Stimulated activated CD4-positive, alpha-beta T cell treated with anti-CD3 and anti-CD28 coated beads, TNF-alpha, amount 100 ng/mL, for 4 hours (primary cell): ENCODE results near the gene SLC35E3.

ENCODE experiments used
- DNase-seq, 3 experiments: peaks; one replicate each; pipeline ENCODE4 v3.0.0-alpha.2; 2020; ENCODE audit warnings: low read depth in 3 of 3

SLC35E3 gene

DNA sequence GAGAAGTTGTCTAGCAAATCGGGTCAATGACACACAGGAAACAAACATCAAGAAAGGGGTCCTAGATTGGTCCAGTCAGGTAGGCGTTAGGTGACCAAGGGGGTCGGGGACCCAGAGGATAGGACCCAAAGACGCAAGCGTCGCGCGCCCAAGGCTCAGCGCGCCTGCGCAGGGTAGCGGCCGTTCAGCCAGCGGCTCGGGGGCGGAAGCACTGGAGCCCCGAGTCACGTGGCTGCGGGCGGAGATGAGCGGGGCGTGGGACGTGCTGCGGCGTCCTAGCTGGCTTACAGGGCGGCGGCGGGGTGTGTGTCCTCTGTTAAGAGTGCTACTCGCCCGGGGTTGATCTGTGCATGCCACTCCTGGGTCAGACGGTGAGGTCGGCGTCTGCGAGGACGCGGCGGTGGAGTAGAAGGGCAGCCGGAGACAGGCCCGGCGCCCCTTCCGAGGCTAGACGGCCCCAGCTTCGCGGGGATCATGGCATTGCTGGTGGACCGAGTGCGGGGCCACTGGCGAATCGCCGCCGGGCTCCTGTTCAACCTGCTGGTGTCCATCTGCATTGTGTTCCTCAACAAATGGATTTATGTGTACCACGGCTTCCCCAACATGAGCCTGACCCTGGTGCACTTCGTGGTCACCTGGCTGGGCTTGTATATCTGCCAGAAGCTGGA, at the start of gene SLC35E3:
TSS of gene SLC35E3 (plus strand) at position 273 of the 668 bp plus-strand sequence. CDS start at position 475, 202 bp downstream.
- peak; percentile 79 to 81 (median 81) for DNase-seq

DNA sequence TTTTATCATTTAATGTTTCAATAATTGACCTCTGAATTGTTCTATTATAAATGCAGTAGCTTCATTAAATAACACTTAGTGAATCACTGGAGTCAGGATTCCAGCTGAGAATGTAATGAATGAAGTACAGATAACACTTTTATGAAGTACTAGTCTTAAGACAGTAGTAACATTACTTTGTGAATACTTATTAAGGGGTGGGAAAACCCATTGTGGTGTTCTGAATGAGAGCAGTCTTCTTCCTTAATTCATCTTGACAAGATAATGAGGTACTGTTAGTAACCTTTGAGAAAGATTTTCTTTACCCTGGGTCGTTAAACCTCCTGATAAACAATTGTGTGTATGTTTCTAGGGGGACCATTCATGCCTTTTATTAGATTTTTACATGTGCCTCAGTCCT, 46.5 kb upstream of the SLC35E3 start:
- no peak for DNase-seq

DNA sequence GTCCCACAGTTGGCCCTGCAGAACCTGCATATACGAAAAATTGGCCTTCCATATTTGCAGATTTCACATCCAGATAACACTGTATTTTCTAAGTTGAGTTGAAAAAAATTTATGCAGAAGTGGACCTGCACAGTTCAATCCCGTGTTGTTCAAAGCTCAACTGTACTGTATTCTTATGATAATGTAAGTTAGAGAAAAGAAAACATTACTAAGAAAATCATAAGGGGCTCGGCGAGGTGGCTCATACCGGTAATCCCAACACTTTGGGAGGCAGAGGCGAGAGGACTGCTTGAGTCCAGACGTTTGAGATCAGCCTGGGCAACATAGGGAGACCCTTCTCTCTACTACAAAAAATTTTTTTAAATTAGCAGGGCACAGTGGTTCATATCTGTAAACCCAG, 18.2 kb upstream of the SLC35E3 start:
- no peak for DNase-seq

DNA sequence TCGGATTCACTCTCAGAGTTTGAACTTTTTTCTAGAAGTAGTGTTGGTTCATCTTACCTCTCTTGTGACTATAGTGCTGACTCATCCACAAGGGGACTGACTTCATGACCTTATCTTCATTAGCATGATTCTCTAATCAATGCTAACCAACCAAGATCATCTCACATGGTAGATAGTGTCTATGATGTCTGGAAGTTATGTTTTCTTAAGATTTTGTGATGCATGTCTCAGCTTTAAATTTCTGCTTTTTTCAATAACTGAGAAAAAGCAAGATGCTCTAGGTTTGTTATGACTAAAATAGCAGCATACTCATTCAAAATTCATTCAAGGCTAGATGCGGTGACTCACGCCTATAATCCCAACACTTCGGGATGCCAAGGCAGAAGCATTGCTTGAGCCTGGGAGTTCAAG, 12.3 kb upstream of the SLC35E3 start:
- no peak for DNase-seq

DNA sequence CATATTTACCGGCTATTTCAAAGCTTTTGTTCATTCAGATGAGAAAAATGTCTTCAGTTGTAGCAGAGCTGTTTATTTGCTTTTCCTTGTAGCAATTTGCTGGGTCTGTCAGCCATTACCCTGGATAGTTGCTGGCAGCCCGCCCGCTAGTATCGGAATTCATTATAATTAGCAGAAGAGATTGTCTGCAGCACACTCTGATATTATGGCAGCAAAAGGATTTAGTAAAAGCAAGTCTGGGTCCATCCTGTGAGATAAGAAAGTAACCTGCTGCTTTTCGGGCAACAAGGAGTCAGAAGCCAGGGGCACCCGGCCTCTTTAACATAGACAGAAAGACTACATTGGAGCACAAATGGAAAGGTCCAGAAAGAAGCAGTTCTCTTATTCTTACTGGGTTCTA, 6.1 kb upstream of the SLC35E3 start:
- DNase-seq, result no peak

DNA sequence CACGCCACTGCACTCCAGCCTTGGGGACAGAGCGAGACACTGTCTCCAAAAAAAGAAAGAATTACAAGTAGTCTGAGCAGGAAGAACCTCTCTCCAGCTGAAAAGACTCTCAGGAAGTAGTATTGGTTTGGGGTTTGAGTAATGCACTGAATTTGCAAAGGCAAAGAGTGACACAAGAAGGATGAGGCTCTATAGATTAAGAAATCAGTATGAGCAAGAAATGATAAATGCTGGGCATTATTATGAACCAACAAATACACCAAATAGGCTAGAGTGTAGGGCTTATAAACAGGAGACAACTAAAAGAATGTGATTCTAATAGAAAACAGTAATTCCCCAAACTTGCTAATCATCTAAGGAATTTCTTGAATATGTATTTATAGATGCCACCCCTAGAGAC, 2.6 kb upstream of the SLC35E3 start:
- no peak for DNase-seq

DNA sequence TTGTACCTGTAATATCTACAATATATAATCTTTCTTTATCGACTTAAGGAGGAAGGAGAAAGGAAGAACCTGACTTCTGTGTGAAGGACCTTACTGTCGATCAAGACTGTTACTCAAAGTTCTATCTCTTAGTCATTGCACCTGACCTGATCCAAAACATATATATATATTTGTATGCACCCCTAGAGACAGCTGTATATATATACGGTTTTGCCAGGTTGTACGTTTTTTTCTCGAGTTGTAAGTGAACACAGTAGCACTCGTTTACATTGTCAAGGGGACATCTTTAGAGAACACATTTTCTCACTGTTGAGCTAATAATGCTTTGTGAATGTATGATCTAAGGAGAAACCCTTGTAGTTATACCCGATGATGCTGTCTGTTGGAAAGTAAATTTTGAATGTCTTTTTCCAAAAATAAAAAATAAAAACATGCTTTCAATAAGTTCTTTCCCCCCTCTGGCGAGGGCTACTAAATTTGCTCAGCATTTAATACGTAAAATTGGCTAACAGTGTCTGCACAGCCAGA, 536 bp upstream of the SLC35E3 start:
- DNase-seq, result no peak

DNA sequence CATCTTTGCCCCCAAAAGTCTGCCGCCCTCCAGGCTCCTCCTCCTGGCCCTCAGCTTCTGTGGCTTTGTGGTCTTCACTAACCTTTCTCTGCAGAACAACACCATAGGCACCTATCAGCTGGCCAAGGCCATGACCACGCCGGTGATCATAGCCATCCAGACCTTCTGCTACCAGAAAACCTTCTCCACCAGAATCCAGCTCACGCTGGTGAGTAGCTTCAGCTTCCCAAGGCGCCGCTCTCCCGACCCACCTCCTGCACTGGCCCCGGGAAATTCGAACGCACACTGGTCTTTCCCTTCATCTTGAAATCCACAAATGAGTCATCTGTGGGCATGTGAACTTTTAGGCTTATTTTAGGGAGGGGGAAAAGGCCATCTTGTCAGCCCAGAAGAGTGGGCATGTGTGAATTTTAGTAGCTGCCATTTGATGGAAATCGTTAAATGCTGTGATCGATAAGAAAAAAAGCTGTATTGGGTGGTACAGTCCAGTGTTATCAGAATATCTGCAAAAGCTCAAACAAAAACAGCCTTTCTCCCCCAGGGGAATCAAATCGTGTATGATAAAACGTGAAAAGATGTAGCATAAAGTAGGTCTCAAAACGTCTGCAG, 700 bp downstream of the SLC35E3 start:
- peak in 1 of 3 experiments; percentile 2 for DNase-seq

DNA sequence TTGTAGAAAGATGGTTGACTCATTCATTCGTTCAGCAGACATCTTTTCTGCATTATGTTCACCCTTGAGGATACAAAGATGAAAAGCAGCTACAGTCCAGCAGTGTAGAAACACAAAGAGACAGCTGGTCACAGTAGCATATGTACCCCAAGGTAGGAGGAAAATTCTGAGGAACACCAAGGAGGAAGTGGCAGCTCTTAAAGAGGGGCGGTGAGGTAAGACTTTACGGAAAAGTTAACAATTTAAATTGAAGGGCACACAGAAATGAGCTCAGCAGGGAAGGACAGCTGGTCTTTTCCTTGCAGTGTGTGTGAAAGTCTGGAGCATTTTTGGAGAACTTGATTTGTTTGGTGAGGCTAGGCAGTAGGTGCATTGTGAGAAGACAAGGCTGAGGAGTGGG, 3.5 kb downstream of the SLC35E3 start:
- DNase-seq, result no peak

DNA sequence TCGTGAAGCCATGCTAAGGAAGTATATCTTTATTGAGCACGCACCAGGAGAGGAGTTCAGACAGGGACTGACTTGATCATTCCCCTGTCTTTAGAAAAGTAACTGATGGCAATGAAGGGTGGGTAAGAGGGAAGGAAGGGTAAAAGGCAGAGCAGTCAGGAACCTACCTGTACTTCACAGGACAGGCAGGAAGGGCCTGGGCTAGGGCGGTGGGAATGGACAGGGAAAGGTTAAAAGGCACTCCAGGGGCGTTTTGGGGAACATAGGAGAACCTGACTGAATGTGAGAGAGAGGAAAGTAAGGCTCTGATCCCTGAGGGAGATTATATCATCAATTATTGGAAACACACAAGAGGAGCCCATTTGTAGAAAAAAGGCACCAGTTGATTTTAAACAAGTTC, 3.9 kb downstream of the SLC35E3 start:
- DNase-seq, result no peak

DNA sequence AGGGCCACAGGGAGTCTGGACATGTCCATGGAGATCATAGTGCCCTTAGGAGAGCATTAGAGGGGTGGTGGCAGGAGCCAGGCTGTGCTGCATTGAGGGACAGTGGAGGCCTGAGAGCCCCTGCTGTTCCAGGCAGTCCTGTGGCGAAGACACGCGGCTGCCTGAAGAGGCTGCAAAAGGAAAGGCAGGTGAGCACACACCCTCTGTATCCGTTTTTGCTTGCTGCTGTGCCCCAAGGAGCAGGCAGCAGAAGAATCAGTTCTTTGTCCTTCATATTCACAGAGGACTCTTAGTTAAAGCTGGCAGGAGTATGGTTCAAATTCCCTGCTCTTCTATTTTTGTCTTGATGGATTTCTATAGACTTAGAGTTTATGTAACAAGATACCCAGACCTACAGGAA, 4.5 kb downstream of the SLC35E3 start:
- no peak for DNase-seq

DNA sequence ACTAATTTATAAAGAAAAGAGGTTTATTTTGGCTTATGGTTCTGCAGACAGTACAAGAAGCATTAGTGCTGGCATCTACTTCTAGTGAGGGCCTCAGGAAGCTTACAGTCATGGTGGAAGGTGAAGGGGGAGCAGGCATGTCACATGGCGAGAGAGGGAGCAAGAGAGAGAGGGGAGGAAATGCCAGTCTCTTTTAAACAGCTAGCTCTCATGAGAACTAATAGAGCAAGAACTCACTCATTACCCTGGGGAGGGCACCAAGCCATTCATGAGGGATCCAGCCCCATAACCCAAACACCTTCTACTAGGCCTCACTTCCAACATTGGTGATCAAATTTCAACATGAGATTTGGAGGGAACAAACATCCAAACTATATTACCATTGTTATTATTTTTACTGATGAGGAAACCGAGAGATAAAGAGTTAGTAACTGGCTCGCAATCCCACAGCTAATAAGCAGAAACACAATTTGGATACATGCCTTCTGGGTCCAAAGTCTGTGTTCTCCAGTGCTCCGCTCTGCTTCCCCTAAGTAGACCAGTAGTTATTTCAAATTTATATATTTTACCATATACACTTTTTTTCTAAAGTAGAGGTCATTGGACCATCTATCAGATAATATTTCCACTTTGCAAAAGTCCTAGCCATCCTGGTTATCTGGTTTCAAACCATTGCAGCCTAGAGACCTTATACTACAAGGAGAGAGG, 9.7 kb downstream of the SLC35E3 start:
- no peak for DNase-seq

DNA sequence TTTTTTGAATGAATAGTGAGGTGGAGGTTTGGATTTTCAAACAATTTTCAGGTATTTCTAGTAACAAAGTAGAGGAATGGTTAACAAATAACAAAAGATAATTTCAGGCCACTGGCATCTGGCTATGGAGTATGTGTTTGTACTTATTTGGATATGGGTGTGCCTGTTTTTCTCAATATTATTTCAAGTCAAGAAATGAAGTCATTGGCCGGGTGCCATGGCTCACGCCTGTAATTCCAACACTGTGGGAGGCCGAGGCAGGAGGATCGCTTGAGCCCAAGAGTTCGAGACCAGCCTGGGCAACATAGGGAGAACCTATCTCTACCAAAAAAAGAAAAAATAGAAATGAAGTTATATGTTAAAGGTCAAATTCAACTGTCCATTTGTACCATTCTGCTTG, 13.9 kb downstream of the SLC35E3 start:
- DNase-seq, result no peak

DNA sequence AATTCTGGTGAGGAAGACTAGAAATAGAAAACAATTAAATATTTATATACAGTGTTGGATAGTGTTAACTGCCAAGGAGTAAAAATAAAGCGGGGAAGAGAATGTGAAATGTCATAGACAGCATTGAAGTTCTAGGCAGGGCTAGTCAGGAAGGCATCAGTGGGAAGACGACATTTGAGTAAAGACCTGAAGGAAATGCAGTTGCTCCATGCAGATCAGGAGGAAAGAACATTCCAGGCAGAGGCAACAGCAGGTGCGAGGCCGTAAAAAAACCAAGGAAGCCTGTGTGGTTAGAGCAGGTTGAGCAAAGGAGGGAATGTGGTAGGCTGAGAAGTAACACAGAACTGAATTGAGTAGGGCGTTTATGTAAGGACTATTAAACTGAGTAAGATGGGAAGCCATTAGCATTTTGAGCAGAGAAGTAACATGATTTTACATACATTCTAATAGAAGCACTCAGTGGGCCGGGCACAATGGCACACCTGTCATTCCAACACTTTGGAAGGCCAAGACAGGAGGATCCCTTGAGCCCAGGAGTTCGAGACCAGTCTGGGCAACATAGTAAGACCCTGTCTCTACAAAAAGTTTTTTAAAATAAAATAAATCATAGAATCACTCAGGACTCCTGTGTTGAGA, 14.9 kb downstream of the SLC35E3 start:
- DNase-seq, result no peak

DNA sequence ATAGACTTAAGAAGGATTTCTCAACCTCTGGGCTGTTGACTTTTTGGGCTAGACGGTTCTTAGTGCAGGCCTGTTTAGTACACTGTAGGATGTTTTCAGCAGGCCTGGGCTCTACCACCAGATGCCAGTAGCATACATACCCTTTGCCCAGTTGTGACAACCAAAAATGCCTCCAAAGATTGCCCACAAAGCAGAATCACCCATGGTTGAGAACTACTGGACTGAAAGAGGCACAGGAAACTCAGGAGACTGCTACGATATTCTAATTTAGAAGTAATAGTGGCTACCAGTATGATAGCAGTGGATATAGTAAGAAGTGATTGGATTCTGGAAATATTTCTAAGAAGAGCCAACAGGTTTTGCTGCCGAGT, 15.5 kb downstream of the SLC35E3 start:
- DNase-seq, result no peak

DNA sequence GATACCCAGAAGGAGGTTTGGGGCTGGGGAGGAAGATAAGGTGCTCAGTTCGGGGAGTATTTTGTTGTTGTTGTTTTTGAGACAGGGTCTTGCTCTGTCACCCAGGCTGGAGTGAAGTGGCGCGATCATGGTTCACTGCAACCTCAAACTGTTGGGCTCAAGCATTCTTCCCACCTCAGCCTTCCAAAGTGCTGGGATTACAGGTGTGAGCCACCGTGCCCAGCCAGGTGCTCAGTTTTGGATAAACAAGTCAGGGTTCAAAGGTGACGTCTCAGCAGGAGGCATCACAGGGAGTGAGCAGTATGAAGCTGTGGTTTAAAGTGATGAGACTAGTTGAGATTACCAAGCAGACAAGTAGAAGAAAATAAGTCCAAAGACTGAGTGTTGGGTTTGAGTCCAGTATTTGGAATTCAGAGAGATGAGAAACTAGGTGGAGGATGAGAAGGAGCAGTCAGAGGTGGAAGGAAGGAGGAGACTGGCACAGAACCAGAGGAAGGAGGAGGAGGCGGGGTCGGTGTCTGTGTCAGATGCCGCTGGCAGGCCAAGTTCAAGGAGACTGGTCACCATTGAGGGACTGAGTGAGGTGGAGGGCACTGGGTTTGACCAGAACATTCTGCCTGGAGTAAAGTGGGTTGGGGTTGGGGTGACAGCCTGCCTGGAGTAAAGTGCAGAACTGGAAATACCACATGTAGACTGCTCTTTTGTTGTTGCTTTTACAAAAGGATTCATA, 16.1 kb downstream of the SLC35E3 start:
- no peak for DNase-seq

DNA sequence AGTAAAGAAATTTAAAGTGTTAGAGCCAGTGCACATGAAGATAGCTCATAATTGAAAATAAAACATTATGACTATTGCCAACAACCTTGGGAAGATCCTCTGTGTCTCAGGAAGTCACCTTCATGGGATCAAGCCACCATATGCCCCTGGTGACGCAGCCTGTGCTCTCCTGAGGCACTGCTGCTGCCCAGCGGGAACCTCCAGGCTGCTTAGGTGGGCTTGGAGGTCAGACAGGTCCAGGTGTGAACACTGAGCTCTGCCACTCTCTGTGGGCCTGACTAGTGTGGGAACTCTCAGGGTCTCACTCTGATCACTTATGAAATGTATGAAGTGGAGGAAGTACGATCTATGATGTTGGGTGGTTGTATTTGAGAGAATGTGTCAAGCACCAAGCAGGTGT, 16.7 kb downstream of the SLC35E3 start:
- no peak for DNase-seq

DNA sequence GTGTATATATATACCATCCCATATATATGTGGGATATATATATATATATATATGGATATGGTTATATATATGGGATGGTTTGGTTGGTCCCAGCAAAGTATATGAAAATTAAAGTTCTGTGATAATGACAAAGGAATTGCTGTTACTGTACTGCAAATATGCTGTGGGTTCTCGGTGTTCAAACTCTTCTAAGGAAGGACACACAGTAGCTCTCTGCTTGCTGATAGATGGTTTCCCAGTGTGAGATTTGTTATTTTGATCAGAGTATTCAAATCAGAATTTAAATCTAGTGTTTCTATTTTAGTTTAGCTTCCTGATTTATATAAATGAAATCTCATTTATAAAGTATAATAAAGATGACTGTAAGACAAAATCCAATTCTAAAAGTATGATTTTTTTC, 19.7 kb downstream of the SLC35E3 start:
- DNase-seq, result no peak

DNA sequence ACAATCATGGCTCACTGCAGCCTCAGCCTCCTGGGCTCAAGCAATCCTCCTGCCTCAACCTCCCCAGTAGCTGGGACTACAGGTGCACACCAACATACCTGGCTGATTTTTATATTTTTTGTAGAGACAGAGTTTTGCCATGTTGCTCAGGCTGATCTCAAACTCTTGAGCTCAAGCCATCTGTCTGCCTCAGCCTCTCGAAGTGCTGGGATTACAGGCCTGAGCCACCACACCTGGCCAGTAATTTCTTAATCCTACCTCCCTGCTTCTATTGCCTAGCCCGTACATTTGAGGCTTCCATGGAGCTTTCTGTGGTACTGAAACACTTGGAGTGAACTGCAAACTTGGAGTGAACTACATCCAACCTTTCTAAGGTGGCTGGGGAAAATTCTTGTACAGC, 20.7 kb downstream of the SLC35E3 start:
- no peak for DNase-seq

DNA sequence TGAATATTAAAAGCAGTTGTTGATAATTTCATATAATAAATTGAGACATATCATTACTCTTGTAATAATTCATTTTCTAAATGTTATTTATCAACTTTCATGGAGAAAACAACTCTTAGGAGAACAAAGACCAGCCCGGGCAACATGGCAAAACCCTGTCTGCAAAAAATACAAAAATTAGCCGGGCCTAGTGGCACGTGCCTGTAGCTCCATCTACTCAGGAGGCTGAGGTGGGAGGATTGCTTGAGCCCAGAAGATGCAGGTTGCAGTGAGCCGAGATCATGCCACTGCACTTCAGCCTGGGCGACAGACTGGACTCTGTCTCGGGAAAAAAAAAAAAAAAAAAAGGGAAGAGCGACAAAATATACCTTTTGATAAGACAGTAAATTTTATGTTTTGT, 21.2 kb downstream of the SLC35E3 start:
- no peak for DNase-seq

DNA sequence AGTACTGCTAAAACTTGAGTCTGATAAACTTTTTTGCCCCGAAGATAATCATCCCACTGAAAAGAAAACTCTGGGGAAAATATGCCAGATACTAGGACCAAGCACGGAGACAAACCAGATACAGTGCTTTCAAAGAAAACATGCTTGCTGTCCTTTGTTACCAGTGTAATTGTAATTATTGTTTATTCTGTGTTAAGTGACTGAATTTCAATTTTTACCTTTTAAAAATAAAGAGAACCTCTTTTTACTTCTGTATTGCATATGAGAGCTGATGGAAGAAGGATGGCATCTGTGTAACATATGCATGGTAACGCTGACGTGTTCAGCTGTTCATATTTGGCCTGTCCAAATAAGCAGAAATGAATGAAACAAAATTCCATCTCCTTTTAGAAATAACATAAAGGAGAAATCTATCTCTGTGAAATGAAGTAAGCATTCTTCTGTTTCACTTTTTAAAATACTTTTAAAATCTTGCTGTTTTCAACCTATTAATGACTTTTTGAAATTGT, 22.5 kb downstream of the SLC35E3 start:
- no peak for DNase-seq

DNA sequence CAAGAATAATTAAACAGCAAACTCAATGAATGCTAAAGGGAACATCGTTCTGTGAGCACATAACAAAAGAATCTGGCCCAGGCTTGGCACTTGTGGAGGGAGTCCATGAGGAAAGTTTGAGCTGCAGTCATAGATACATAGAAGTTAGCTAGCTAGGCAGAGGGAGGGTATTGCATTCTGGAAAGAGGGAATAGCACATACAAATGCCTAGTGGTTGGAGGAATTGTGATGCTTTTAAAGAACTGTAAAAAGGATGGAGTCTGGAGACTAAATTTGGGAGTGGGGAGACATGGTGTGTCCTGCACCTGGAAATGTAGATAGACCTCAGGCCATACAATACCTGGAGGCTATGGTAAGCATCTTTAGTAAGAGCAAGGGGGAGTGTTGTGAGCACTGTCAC, 24.0 kb downstream of the SLC35E3 start:
- no peak for DNase-seq
